SK-MEL-5 (cell line): Measurements from ENCODE around the gene NOP53. TPM values are rescaled to one million over a fixed set of nuclear protein-coding genes. Genes with fewer than 3 reads are reported as not detected.
"Not testable (repeated sequence)": the region's sequence is repeated elsewhere in the genome, so short reads cannot be mapped to it uniquely, and the experiment has no call there.

Experiments
- DNase-seq: peaks from one replicate; pipeline ENCODE4 v3.0.0-alpha.2; 2016; ENCODE audit warnings: low read depth, low spot score
- in situ Hi-C: cut with HindIII; loops from 2 replicates; pipeline ENCODE4 v1.10.0; 2016; ENCODE audit warnings: low sequenced_read_pairs, high pct_unique_total_duplicates, low pct_unique_long_range_greater_than_20kb
- total RNA-seq: library from RNA; depleted of rRNA; stranded (reverse); fragments of >200 nt; shearing (Covaris generic); gene quantifications from 2 replicates; pipeline ENCODE4 v1.2.3, GENCODE V29; 2014

The NOP53 gene
- total RNA-seq, 1 experiment from 2014 or later, result 120 TPM

DNA sequence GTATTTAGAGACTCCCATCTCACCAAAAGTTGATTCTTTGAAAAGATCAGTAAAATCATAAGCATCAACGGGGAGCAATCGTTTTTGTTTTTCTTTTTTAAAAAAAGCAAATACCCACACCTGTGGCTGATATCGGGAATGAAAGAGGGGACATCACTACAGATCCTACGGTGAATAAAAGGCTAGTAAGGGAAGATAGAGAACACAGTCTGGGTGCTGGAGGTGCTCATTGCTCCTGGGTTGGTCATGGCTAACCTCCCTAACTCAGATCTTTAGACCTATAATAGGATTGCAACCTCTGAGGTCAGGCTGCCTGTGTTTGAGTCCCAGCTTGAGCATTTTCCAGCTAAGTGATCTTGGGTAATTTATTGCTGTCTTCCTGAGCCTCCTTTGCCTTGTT lies 31.0 kb upstream of the NOP53 start:
- in situ Hi-C loops, result no loop called here

DNA sequence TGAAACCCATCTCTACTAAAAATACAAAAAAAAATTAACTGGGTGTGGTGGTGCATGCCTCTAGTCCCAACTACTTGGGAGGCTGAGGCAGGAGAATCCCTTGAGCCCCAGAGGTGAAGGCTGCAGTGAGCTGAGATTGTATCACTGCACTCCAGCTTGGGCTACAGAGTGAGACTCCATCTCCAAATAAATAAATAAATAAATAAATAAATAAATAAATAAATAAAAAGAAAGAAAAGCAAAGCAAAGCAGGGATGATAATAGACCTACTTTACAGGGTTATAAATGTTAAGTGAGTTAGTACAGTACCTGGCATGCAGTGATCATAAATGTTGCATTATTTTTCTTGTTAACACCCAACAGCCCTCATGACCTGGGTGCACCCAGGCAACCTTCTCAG lies 30.5 kb upstream of the NOP53 start:
- DNase-seq, in situ Hi-C loops: not testable (repeated sequence)

More for the DNA sequence above, 31.0 kb upstream of the NOP53 start:
- no peak for DNase-seq

DNA sequence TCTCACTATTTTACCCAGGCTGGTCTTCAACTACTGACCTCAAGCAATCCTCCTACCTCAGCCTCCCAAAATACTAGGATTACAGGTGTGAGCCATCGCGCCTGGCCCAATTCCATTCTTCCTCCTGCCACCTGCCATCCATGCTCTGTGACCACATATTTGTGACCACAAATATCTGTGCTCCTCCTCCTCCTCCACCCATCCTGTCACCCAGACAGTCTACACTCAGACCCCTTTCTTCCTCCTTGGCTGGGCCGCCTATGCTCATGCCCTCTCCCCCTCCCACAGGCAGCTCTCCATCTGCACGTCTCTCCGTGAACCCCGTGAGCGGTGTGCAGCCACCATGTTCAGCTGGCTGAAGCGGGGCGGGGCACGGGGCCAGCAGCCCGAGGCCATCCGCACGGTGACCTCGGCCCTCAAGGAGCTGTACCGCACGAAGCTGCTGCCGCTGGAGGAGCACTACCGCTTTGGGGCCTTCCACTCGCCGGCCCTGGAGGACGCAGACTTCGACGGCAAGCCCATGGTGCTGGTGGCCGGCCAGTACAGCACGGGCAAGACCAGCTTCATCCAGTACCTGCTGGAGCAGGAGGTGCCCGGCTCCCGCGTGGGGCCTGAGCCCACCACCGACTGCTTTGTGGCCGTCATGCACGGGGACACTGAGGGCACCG lies 28.9 kb upstream of the NOP53 start:
- DNase-seq, result no peak
- in situ Hi-C loops, result no loop called here

DNA sequence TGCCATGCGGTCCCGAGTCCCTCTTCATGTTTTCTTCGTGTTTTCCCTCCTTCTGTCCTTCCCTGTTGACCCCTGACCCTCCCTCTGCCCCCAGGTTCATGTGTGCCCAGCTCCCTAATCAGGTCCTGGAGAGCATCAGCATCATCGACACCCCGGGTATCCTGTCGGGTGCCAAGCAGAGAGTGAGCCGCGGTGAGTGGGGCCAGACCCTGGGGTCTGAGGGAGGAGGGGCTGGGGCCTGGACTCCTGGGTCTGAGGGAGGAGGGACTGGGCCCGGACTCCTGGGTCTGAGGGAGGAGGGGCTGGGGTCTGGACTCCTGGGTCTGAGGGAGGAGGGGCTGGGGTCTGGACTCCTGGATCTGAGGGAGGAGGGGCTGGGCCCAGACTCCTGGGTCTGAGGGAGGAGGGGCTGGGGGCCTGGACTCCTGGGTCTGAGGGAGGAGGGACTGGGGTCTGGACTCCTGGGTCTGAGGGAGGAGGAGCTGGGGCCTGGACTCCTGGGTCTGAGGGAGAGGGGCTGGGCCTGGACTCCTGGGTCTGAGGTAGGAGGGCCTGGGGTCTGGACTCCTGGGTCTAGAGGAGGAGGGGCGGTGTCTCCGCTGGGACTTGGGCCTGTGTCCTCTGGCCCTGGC lies 26.8 kb upstream of the NOP53 start:
- DNase-seq, in situ Hi-C loops: not testable (repeated sequence)

DNA sequence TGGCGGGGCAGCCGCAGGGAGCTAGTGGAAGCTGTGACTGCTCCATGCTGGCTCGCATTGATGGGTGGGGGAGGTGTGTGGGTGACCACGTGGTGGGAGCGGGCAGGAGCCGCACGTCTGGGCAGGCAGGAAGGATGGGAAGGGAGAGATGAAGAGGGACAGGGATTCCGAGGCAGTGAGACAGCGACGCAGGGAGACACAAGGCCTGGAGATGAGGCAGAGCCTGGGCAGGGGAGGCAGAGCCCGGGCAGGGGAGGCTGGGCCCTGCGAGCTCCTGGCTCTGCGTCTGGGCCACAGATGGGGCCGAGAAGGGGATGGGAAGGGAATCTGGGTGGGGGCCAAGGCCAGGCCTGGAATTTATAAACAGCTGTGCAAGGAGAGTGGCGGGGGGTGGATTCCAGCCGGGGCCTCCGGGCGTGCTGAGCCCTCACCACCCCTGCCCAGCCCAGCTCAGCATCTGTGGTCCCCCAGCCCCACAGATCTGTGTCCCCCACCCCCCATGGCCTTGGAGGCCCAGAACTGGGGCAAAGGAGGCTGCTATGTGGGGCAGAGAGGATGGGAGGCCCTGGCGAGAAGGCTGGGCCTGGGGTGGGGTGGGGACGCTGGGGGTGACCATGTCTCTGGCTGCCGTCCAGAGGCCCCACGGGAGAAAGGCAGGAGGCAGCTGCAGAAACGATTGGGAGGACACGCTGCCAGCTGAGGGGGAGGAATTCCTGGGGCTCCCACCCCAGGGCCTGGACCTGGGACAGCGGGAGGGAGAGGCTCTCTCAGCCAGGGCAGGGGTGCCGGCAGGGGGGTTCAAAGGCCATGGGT lies 26.1 kb upstream of the NOP53 start:
- in situ Hi-C loops, result no loop called here

DNA sequence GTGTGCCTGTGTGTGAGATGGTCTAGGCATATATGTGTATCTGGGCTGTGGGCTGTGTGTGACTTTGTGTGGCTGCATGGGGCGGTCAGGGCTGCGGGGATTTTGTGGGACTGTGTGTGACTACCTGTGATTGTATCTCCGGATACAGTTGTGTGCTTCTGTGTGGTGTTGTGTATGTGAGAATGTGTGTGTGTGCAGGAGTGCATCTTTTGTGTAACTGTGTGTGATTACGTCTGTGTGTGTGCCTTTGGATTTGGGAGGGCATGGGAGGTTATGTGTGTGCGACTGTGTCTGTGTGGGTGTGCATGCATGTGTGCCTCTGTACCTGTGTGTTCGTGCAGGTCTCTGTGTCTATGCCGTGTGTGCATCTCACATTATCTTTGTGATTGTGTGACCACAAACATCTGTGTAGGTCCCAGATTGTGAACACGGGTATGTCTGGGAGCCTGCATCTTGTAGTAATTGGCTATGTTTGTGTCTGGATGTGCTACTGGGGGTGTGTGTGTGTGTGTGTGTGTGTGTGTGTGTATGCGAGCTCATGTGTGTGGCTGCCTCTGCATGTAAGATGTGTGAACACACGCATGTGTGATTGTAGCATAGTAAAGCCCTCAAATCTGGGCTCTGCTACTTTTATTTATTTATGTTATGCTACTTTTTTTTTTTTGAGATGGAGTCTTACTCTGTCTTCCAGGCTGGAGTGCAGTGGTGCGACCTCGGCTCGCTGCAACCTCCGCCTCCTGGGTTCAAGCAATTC lies 24.5 kb upstream of the NOP53 start:
- in situ Hi-C loops, result no loop called here
- DNase-seq, result no peak

More for the DNA sequence above, 26.1 kb upstream of the NOP53 start:
- no peak for DNase-seq

DNA sequence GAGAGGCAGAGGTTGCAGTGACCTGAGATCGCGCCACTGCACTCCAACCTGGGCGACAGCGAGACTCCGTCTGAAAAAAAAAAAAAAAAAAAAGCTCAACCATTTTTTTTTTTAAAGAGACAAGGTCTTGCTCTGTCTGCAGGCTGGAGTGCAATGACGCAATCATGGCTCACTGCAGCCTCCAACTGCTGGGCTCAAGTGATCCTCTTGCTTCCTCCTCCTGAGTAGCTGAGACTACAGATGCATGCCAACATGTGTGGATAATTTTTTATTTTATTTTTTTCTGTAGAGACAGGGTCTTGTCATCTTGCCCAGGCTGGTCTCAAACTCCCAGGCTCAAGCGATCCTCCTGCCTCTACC lies 21.8 kb upstream of the NOP53 start:
- in situ Hi-C loops, result no loop called here
- peak; percentile 80 for DNase-seq

DNA sequence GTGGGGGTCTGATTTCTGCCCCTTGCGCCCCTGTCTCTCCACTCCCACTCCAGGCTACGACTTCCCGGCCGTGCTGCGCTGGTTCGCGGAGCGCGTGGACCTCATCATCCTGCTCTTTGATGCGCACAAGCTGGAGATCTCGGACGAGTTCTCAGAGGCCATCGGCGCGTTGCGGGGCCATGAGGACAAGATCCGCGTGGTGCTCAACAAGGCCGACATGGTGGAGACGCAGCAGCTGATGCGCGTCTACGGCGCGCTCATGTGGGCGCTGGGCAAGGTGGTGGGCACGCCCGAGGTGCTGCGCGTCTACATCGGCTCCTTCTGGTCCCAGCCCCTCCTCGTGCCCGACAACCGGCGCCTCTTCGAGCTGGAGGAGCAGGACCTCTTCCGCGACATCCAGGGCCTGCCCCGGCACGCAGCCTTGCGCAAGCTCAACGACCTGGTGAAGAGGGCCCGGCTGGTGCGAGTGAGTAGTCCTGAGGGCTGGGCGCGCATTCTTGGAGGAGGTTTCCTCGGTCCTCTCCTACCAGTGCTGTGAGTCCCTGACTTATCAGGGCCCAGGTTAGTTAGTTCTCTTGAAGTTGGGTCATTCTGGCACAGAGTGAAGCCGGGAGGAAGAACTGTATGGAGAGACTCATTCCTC lies 19.5 kb upstream of the NOP53 start:
- in situ Hi-C loops, result no loop called here
- no peak for DNase-seq

DNA sequence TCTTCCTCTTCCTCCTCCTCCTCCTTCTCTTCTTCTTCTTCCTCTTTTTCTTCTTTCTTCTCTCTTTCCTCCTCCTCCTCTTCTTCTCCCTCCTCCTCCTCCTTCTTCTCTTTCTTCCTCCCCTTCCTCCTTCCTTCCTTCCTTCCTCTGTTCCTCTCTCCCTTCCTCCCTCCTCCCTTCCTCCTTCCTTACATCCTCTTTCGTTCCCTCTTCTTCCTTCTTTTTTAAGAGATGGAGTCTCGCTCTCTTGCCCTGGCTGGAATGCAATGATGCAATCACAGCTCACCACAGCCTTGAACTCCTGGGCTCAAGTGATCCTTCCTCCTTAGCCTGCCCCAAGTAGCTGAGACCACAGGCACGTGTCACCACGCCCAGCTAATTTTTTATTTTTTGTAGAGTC lies 18.9 kb upstream of the NOP53 start:
- DNase-seq, result no peak
- in situ Hi-C loops, result no loop called here

DNA sequence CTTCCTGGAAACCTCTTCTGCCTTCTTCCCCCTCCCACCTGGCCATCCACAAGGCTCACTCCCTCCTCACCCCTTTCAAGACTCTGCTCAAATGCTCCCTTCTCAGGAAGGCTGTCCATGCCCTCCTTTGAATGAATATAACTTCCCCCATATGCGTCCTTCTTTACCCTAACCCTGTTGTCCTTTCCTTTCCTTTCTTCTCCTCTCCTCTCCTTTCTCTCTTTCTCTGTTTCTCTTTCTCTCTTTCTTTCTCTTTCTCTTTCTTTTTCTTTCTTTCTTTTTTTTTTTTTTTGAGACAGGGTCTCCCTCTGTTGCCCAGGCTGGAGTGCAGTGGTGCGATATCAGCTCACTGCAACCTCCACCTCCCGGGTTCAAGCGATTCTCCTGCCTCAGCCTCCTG lies 17.1 kb upstream of the NOP53 start:
- DNase-seq, in situ Hi-C loops: not testable (repeated sequence)

DNA sequence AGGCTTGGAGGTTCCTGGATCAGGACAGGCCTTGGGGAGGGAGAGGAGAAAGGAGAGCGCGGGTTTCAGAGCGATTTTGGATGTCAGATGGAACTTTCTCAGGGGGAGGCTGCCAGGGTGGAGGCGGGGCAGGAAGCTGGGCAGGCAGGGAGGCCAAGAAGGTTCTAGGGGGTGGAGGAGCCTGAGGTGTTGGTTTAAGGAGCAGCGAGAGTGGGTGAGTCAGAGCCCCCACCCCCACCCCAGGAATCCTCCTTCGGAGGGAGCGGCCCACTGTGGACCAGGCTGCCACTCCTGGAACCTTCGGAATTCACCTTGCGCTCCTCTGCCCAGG lies 15.9 kb upstream of the NOP53 start:
- in situ Hi-C loops, result no loop called here
- no peak for DNase-seq

DNA sequence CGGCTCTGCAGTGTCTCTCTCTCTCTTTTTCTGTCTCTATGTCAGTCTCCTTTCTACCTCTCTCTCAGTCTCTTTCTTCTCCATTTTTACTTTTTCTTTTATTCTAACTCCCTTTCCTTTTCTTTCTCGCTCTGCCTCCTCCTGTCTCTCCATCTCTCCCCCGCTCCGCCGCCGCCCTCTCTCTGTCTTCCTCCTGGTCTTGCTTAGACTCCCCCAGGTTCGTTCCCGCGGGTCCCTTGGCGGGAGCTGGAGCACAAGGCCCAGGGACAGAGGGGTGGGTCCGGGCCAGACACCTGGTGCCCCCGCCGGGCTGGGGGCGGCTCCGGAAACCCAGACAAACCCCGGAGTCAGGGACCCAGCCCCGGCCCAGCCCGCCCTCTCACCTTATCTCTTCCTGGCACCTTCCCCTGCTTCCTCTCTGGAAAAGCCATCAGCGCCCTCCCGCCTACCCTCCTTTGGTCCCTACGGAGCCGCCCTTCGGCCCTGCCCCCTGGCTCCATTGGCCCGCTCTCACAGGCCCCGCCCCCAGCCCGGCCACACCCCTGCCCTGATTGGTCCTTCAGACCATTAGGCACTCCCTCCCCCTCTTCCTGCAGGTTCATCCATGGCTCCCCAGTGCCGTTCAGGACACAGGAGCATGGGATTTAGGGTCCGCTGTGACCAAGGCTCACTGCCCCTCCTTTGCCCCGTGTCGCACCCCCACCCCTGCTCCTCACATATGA lies 15.4 kb upstream of the NOP53 start:
- in situ Hi-C loops, result no loop called here
- DNase-seq, result no peak

DNA sequence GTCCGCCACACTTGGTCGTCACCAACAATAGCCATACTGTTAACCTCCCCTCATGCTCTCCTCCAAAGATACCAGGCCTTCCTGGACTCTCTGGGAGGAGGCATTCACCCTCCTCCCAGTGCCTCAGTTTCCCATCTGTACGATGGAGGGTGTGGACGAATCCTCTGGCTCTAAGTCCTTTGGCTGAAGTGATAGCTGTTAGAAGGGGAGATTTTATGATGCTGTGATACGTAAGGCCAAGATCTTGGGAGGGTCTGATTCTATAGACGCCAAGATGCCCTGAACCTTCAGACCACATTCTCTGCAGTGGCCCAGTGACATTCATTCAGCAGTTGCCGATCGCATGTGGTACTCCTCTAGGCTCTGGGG lies 14.8 kb upstream of the NOP53 start:
- in situ Hi-C loops, result no loop called here
- DNase-seq, result no peak

DNA sequence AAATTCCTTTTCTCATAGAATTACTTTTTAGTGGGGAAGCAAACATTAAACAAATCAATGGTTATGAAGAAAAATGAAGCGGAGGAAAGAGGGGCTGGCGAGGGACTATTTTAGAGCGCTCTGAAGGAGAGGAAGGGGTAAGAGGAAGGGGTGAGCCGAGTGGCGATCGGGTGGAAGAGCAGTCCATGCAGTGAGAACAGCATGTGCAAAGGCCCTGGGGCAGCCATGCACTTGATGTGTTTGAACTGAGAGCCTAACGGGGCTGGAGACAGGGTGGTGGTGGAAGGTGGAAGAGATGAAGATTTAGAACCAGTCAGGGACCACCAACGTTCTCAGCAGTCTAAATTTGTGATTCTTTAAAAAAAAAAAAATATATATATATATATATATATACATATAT lies 14.4 kb upstream of the NOP53 start:
- DNase-seq, result no peak
- in situ Hi-C loops, result no loop called here

DNA sequence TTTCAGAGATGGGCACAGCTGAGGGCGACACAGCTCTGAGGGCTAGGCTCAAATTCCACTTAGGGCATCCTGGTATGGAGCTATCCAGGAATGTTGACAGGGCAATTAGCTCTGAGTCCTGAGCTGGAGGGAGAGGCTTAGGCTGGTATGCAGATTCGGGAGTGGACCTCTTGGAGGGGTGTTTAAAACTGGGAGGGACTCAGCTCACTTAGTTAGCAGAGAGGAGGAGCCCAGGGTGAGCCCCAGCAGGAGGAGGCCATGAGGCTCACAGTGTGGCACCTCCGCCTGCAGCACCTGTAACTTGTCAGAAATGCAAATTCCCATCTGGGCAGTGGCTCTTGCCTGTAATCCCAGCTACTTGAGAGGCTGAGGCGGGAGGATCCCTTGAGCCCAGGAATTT lies 10.2 kb upstream of the NOP53 start:
- no peak for DNase-seq
- in situ Hi-C loops, result no loop called here

DNA sequence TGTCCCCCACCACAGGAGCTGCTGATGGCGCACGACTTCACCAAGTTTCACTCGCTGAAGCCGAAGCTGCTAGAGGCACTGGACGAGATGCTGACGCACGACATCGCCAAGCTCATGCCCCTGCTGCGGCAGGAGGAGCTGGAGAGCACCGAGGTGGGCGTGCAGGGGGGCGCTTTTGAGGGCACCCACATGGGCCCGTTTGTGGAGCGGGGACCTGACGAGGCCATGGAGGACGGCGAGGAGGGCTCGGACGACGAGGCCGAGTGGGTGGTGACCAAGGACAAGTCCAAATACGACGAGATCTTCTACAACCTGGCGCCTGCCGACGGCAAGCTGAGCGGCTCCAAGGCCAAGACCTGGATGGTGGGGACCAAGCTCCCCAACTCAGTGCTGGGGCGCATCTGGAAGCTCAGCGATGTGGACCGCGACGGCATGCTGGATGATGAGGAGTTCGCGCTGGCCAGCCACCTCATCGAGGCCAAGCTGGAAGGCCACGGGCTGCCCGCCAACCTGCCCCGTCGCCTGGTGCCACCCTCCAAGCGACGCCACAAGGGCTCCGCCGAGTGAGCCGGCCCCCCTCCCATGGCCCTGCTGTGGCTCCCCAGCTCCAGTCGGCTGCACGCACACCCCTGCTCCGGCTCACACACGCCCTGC lies 4.4 kb upstream of the NOP53 start:
- DNase-seq, result no peak
- in situ Hi-C loops, result no loop called here
